ENCODE measurements around the gene GARRE1.

GARRE1 gene

DNA sequence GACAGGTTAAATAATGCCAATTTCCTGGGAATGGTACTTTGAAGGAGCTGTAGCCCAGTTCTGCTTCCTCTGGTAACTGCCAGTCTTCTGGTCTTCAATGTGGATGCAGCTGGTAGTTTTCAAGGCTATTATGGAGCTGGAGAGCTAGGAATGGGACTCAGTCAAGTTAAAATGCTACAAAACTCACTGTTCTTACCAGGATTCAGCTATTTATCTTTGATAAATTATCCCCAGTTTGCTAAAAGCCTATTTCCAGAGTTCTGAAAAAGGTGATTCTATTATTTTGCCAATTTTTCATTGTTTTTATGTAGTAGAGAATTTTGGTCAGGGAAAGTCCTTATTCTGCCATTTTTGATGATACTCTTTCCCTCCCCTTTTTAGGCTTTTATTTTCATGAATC, 40.7 kb downstream of the GARRE1 start:
- ATAC-seq (ENCODE audit: low read depth), result no peak
- no peak for DNase-seq (ENCODE audit: low spot score)
- H3K9me3 ChIP-seq (ENCODE audit: severe bottlenecking), result no peaks in the 10 kb centered on the region

DNA sequence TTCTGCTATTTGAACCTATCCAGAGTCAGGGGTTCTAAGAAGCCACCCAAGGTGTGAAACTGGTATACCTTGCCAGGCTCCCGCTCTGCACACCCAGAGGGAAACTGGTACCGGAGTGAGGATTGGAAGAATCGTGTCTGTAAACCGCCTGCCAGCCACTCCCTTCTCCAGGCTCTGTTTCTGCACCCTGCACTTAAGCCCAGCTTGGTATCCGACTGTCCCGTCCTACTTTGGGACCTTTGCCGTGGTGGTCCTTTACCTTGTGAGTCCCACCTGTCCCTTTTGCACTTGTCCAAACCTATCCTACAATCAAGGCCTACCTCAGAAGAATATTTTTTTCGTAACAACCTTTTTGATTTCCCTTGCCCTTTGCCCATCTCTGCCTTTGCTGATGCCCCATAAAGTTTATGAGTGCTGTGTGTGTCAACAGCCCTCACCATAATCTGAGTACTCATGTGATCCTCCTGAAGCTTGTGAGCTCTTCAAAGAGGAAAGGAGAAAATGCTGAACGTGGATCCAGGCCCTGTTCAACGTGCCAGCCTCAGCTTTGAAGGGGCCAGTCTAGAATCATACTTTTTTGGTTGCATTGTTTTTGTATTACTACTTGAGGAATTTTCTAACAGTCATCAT, 44.7 kb downstream of the GARRE1 start:
- no peak overlapping the region for H3K27ac ChIP-seq (ENCODE audit: poor library complexity, severe bottlenecking)
- TF ChIP-seq, protein P1, sequence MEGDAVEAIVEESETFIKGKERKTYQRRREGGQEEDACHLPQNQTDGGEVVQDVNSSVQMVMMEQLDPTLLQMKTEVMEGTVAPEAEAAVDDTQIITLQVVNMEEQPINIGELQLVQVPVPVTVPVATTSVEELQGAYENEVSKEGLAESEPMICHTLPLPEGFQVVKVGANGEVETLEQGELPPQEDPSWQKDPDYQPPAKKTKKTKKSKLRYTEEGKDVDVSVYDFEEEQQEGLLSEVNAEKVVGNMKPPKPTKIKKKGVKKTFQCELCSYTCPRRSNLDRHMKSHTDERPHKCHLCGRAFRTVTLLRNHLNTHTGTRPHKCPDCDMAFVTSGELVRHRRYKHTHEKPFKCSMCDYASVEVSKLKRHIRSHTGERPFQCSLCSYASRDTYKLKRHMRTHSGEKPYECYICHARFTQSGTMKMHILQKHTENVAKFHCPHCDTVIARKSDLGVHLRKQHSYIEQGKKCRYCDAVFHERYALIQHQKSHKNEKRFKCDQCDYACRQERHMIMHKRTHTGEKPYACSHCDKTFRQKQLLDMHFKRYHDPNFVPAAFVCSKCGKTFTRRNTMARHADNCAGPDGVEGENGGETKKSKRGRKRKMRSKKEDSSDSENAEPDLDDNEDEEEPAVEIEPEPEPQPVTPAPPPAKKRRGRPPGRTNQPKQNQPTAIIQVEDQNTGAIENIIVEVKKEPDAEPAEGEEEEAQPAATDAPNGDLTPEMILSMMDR (IDR thresholded peaks at IDR 0.05; ENCODE audit: poor library complexity, severe bottlenecking), result no peak
- no peak overlapping the region for H3K4me3 ChIP-seq (ENCODE audit: severe bottlenecking)
- H3K4me1 ChIP-seq (ENCODE audit: insufficient read depth, poor library complexity, severe bottlenecking), result no peaks in the 10 kb centered on the region
- ATAC-seq (ENCODE audit: low read depth) (no peak), DNase-seq (ENCODE audit: low spot score) (no peak)
- no peaks in the 10 kb centered on the region for H3K27me3 ChIP-seq (ENCODE audit: insufficient read depth, poor library complexity, severe bottlenecking)
- H3K36me3 ChIP-seq (ENCODE audit: low read depth), result peaks cover 11% of the 10 kb centered on the region
- H3K9me3 ChIP-seq (ENCODE audit: severe bottlenecking), result no peaks in the 10 kb centered on the region

More for the DNA sequence above, 40.7 kb downstream of the GARRE1 start:
- TF ChIP-seq, protein P1 (IDR thresholded peaks at IDR 0.05; ENCODE audit: poor library complexity, severe bottlenecking), result no peak
- Histone ChIP-seq H3K27me3 (ENCODE audit: insufficient read depth, poor library complexity, severe bottlenecking) (no peaks in the 10 kb centered on the region), H3K36me3 (ENCODE audit: low read depth) (peaks cover 3% of the 10 kb centered on the region; the same call in 1 of the 2 replicates), H3K4me3 (ENCODE audit: severe bottlenecking) (no peak overlapping the region), H3K27ac (ENCODE audit: poor library complexity, severe bottlenecking) (no peak overlapping the region), H3K4me1 (ENCODE audit: insufficient read depth, poor library complexity, severe bottlenecking) (no peaks in the 10 kb centered on the region)

GRCh38 chr19:34299576-34299975, 45.2 kb downstream of the GARRE1 start:
- ATAC-seq (ENCODE audit: low read depth) (no peak), DNase-seq (ENCODE audit: low spot score) (no peak)
- no peaks in the 10 kb centered on the region for H3K9me3 ChIP-seq (ENCODE audit: severe bottlenecking)
- TF ChIP-seq, protein P1 (IDR thresholded peaks at IDR 0.05; ENCODE audit: poor library complexity, severe bottlenecking), result no peak
- H3K4me1 ChIP-seq (ENCODE audit: insufficient read depth, poor library complexity, severe bottlenecking), result no peaks in the 10 kb centered on the region
- H3K4me3 ChIP-seq (ENCODE audit: severe bottlenecking), result no peak overlapping the region
- H3K36me3 ChIP-seq (ENCODE audit: low read depth), result peaks cover 11% of the 10 kb centered on the region
- no peaks in the 10 kb centered on the region for H3K27me3 ChIP-seq (ENCODE audit: insufficient read depth, poor library complexity, severe bottlenecking)
- no peak overlapping the region for H3K27ac ChIP-seq (ENCODE audit: poor library complexity, severe bottlenecking)

GRCh38 chr19:34300380-34300779, 46.0 kb downstream of the GARRE1 start:
- DNase-seq (ENCODE audit: low spot score) (no peak), ATAC-seq (ENCODE audit: low read depth) (no peak)
- TF ChIP-seq, protein P1 (IDR thresholded peaks at IDR 0.05; ENCODE audit: poor library complexity, severe bottlenecking), result no peak
- H3K4me1 ChIP-seq (ENCODE audit: insufficient read depth, poor library complexity, severe bottlenecking), result no peaks in the 10 kb centered on the region
- H3K4me3 ChIP-seq (ENCODE audit: severe bottlenecking), result no peak overlapping the region
- no peak overlapping the region for H3K27ac ChIP-seq (ENCODE audit: poor library complexity, severe bottlenecking)
- peaks cover 15% of the 10 kb centered on the region for H3K36me3 ChIP-seq (ENCODE audit: low read depth)
- no peaks in the 10 kb centered on the region for H3K27me3 ChIP-seq (ENCODE audit: insufficient read depth, poor library complexity, severe bottlenecking)
- no peaks in the 10 kb centered on the region for H3K9me3 ChIP-seq (ENCODE audit: severe bottlenecking)

- H3K4me1 ChIP-seq (ENCODE audit: insufficient read depth, poor library complexity, severe bottlenecking), result no peaks in the 10 kb centered on the region
- H3K27ac ChIP-seq (ENCODE audit: poor library complexity, severe bottlenecking), result no peak overlapping the region
- TF ChIP-seq, protein P1 (IDR thresholded peaks at IDR 0.05; ENCODE audit: poor library complexity, severe bottlenecking), result no peak
Measured at GRCh38 chr19:34300962-34301361, 46.6 kb downstream of the GARRE1 start.

More at GRCh38 chr19:34300962-34301361, 46.6 kb downstream of the GARRE1 start:
- Histone ChIP-seq H3K27me3 (ENCODE audit: insufficient read depth, poor library complexity, severe bottlenecking) (no peaks in the 10 kb centered on the region), H3K9me3 (ENCODE audit: severe bottlenecking) (no peaks in the 10 kb centered on the region), H3K36me3 (ENCODE audit: low read depth) (peaks cover 15% of the 10 kb centered on the region), H3K4me3 (ENCODE audit: severe bottlenecking) (no peak overlapping the region)
- no peak for DNase-seq (ENCODE audit: low spot score)
- no peak for ATAC-seq (ENCODE audit: low read depth)
